Measurements from ENCODE around the gene DNASE2. TPM values are rescaled to one million over a fixed set of nuclear protein-coding genes. Genes with fewer than 3 reads are reported as not detected.
A peak's percentile ranks its signal among the peaks of the same experiment; 100 is the strongest.

DNASE2 gene
- total RNA-seq, 4 donors from 2014 or later: 24.6 to 34.4 (median 34.4) TPM

- Histone ChIP-seq H3K4me3 (peak overlapping the region; percentile 14 to 53 (median 42)), H3K9me3 (no peaks in the 10 kb centered on the region), H3K27me3 (no peaks in the 10 kb centered on the region), H3K4me1 (peaks cover 5 to 12% (median 10%) of the 10 kb centered on the region in 4 donors), H3K36me3 (no peaks in the 10 kb centered on the region), H3K27ac (peak overlapping the region in 2 of 4 donors; percentile 1 to 49)
- 8 to 16% methylated on average over 7 to 41 of the region's 51 CpGs for WGBS, 2 donors (ENCODE audit: low coverage in 1 of 2)
- no peak for TF ChIP-seq POLR2A (IDR thresholded peaks at IDR 0.05)
- TF ChIP-seq, protein P1, sequence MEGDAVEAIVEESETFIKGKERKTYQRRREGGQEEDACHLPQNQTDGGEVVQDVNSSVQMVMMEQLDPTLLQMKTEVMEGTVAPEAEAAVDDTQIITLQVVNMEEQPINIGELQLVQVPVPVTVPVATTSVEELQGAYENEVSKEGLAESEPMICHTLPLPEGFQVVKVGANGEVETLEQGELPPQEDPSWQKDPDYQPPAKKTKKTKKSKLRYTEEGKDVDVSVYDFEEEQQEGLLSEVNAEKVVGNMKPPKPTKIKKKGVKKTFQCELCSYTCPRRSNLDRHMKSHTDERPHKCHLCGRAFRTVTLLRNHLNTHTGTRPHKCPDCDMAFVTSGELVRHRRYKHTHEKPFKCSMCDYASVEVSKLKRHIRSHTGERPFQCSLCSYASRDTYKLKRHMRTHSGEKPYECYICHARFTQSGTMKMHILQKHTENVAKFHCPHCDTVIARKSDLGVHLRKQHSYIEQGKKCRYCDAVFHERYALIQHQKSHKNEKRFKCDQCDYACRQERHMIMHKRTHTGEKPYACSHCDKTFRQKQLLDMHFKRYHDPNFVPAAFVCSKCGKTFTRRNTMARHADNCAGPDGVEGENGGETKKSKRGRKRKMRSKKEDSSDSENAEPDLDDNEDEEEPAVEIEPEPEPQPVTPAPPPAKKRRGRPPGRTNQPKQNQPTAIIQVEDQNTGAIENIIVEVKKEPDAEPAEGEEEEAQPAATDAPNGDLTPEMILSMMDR (IDR thresholded peaks at IDR 0.05): no peak
- TF ChIP-seq EP300 (IDR thresholded peaks at IDR 0.05; ENCODE audit: low read depth): no peak
- TF ChIP-seq POLR2AphosphoS5 (IDR thresholded peaks at IDR 0.05): no peak
- DNase-seq: peak; percentile 76
- intact Hi-C loops (cut with DNase I; ENCODE audit: low total_unique reads): no loop called here
- in situ Hi-C loops (cut with MboI; ENCODE audit: low pct_ligation_motif_present in 1 of 4, low pct_unique_long_range_greater_than_20kb in 1 of 4, low sequenced_read_pairs in 3 of 4): no loop called here
Measured at GRCh38 chr19:12867120-12868099, 13.8 kb downstream of the DNASE2 start.

DNA sequence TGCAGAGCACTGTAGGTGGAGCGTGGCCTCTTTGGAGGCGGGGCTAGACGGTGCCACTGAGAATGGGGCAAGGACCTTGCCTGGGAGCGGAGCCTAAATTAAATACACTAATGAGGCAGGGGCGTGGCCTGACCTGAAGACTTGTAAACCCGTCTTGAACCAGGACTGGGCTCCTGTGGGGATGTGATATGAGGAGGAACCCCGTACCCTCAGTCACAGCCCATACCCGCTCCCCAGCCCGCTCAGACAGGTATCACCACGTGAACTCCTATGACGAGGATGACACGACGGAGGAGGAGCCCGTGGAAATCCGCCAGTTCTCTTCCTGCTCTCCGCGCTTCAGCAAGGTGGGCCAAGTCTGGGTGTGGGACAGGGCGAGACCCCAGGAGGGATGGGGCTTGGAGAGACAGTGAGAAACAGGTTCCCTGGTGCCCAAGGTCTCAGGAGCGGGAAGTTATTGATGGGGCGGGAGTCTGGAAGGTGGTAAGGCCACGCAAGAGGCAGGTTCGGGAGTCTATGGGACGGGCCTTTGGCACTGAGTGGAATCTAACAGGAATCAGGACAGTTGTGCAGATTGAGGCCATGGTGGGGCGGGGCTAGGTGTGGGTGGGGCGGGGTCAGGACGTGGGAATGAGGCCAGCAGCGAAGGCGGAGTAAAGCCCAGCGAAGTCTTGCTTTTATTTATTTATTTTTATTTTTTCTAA is 14.7 kb downstream of the DNASE2 start:
- no peak overlapping the region for H3K4me3 ChIP-seq
- intact Hi-C loops (cut with DNase I; ENCODE audit: low total_unique reads) (no loop called here), in situ Hi-C loops (cut with MboI; ENCODE audit: low pct_ligation_motif_present in 1 of 4, low pct_unique_long_range_greater_than_20kb in 1 of 4, low sequenced_read_pairs in 3 of 4) (no loop called here)
- no peaks in the 10 kb centered on the region for H3K27me3 ChIP-seq
- DNase-seq: no peak
- TF ChIP-seq, protein P1 (IDR thresholded peaks at IDR 0.05): no peak
- TF ChIP-seq POLR2A (IDR thresholded peaks at IDR 0.05) (no peak), POLR2AphosphoS5 (IDR thresholded peaks at IDR 0.05) (no peak), EP300 (IDR thresholded peaks at IDR 0.05; ENCODE audit: low read depth) (no peak)
- H3K9me3 ChIP-seq: no peaks in the 10 kb centered on the region
- H3K36me3 ChIP-seq: no peaks in the 10 kb centered on the region
- peaks cover 5 to 12% (median 10%) of the 10 kb centered on the region in 4 donors for H3K4me1 ChIP-seq
- H3K27ac ChIP-seq: peak overlapping the region in 1 of 4 donors; percentile 49
- 76 to 80% methylated on average over 5 to 29 of the region's 29 CpGs for WGBS, 2 donors (ENCODE audit: low coverage in 1 of 2)

DNA sequence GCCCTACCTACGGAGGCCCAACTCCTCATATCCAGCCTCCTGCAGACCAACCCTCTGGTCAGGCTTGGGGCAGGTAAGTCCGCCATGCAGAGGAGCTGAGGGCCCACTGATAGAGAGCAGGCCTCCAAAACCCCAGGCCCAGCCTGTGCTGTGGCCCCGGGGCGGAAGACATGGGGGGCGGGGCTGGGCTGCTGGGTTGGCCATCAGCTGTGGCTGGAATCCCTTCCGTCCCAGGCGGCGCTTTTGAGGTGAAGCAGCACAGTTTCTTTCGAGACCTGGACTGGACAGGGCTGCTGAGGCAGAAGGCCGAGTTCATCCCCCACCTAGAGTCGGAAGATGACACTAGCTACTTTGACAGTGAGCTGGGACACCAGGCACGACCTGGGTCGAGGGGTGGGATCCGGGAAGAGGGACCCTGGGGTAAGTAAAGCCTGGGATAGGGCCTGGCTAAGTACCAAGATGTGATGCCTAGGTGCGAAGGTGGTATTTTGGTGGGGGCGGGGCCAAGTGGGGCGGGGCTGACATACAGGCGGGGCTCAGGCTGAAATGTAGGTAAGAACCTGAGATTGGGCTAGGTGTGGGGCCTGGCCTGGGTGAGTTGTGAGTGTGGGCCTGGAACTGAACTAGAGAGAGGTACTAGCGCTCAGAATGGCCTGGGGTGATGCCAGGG is 15.4 kb downstream of the DNASE2 start:
- Histone ChIP-seq H3K36me3 (no peaks in the 10 kb centered on the region), H3K4me1 (peaks cover 5 to 12% (median 10%) of the 10 kb centered on the region in 4 donors), H3K27ac (no peak overlapping the region), H3K9me3 (no peaks in the 10 kb centered on the region), H3K27me3 (no peaks in the 10 kb centered on the region), H3K4me3 (no peak overlapping the region)
- in situ Hi-C loops (cut with MboI; ENCODE audit: low pct_ligation_motif_present in 1 of 4, low pct_unique_long_range_greater_than_20kb in 1 of 4, low sequenced_read_pairs in 3 of 4) (no loop called here), intact Hi-C loops (cut with DNase I; ENCODE audit: low total_unique reads) (no loop called here)
- DNase-seq: no peak
- TF ChIP-seq POLR2AphosphoS5 (IDR thresholded peaks at IDR 0.05) (no peak), EP300 (IDR thresholded peaks at IDR 0.05; ENCODE audit: low read depth) (no peak), POLR2A (IDR thresholded peaks at IDR 0.05) (no peak)
- TF ChIP-seq, protein P1 (IDR thresholded peaks at IDR 0.05): no peak
- 90% methylated on average over 19 of the region's 19 CpGs; no CpG with 5 or more reads in 1 of the 2 donors for WGBS, 2 donors (ENCODE audit: low coverage in 1 of 2)

Data from transverse colon (tissue), 4 donors.